ENCODE results near the gene PLCB1. TPM values are rescaled to one million over a fixed set of nuclear protein-coding genes. Genes with fewer than 3 reads are reported as not detected.

The PLCB1 gene
- total RNA-seq, 1 donor from 2014 or later: 37.4 TPM

DNA sequence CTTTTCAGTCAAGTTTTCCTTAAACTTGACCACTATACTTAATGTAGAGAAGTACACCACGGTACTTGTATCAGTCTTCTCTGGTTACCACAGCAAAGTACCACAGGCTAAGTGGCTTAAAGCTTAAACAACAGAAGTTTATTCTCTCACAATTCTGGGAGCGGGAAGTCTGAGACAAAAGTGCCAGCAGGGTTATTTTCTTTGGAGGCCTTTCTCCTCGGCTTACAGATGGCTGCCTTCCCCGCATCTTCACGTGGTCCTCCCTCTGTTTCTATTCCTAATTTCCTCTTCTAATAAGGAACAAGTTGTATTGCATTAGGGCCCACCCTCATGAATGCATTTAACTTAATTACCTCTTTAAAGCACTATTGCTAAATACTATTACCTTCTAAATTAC is 258.0 kb downstream of the PLCB1 start:
- Mint-ChIP-seq H3K27ac (ENCODE audit: unreplicated experiment) (no peak overlapping the region), H3K27me3 (ENCODE audit: unreplicated experiment) (peaks cover 3% of the 10 kb centered on the region), H3K4me1 (ENCODE audit: low read depth, unreplicated experiment) (peaks cover 23% of the 10 kb centered on the region), H3K36me3 (ENCODE audit: unreplicated experiment) (no peaks in the 10 kb centered on the region), H3K4me3 (ENCODE audit: unreplicated experiment) (no peak overlapping the region), H3K9me3 (ENCODE audit: unreplicated experiment) (peaks cover 3% of the 10 kb centered on the region)
- no peak for TF ChIP-seq CTCF (IDR thresholded peaks at IDR 0.05; ENCODE audit: partially characterized antibody, unreplicated experiment)
- DNase-seq: no peak

DNA sequence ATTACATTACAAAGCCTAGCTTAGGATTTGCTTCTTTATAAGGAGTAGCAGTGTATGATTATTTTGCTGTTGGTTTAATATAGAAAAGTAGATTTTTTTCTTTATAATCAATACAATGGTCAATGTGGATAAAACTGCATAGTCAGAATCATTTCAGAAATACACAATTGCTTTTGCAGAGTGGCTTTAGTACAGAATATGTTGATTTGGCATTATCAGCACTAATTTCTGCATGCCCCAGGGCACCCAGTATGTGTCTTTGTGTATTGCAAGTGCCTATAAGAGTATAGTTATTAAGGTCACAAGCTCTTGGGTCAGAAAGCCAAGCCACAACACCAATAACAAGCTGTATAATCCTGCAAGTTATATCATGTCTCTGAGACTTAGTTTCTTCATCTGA is 258.4 kb downstream of the PLCB1 start:
- Mint-ChIP-seq H3K4me3 (ENCODE audit: unreplicated experiment) (no peak overlapping the region), H3K9me3 (ENCODE audit: unreplicated experiment) (peaks cover 3% of the 10 kb centered on the region), H3K27ac (ENCODE audit: unreplicated experiment) (no peak overlapping the region), H3K4me1 (ENCODE audit: low read depth, unreplicated experiment) (peaks cover 23% of the 10 kb centered on the region), H3K36me3 (ENCODE audit: unreplicated experiment) (no peaks in the 10 kb centered on the region), H3K27me3 (ENCODE audit: unreplicated experiment) (peaks cover 3% of the 10 kb centered on the region)
- DNase-seq: no peak
- no peak for TF ChIP-seq CTCF (IDR thresholded peaks at IDR 0.05; ENCODE audit: partially characterized antibody, unreplicated experiment)

DNA sequence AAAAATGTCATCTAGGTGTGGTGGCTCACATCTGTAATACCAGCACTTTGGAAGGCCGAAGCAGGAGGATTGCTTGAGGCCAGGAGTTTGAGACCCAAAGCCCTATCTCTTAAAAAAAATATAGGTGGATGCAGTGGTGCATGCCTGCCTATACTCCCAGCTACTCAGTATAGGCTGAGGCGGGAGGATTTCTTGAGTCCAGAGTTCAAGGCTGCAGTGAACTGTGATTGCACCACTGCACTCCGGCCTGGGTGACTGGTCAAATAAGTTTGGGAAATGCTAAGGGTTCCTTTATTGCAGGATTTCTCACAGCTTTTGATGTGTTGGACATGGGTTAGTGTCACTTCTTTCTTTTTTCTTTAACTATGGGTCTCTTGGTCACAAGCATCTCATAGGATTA is 261.3 kb downstream of the PLCB1 start:
- Mint-ChIP-seq H3K36me3 (ENCODE audit: unreplicated experiment) (no peaks in the 10 kb centered on the region), H3K4me3 (ENCODE audit: unreplicated experiment) (no peak overlapping the region), H3K27me3 (ENCODE audit: unreplicated experiment) (no peaks in the 10 kb centered on the region), H3K27ac (ENCODE audit: unreplicated experiment) (no peak overlapping the region), H3K4me1 (ENCODE audit: low read depth, unreplicated experiment) (peaks cover 3% of the 10 kb centered on the region), H3K9me3 (ENCODE audit: unreplicated experiment) (no peaks in the 10 kb centered on the region)
- no peak for TF ChIP-seq CTCF (IDR thresholded peaks at IDR 0.05; ENCODE audit: partially characterized antibody, unreplicated experiment)
- no peak for DNase-seq

GRCh38 chr20:8394308-8394945 is 262.4 kb downstream of the PLCB1 start:
- H3K4me1 Mint-ChIP-seq (ENCODE audit: low read depth, unreplicated experiment): peaks cover 3% of the 10 kb centered on the region
- no peak overlapping the region for H3K4me3 Mint-ChIP-seq (ENCODE audit: unreplicated experiment)
- no peak for TF ChIP-seq CTCF (IDR thresholded peaks at IDR 0.05; ENCODE audit: partially characterized antibody, unreplicated experiment)
- no peak overlapping the region for H3K27ac Mint-ChIP-seq (ENCODE audit: unreplicated experiment)
- no peak for DNase-seq
- no peaks in the 10 kb centered on the region for H3K9me3 Mint-ChIP-seq (ENCODE audit: unreplicated experiment)
- no peaks in the 10 kb centered on the region for H3K36me3 Mint-ChIP-seq (ENCODE audit: unreplicated experiment)
- H3K27me3 Mint-ChIP-seq (ENCODE audit: unreplicated experiment): no peaks in the 10 kb centered on the region

DNA sequence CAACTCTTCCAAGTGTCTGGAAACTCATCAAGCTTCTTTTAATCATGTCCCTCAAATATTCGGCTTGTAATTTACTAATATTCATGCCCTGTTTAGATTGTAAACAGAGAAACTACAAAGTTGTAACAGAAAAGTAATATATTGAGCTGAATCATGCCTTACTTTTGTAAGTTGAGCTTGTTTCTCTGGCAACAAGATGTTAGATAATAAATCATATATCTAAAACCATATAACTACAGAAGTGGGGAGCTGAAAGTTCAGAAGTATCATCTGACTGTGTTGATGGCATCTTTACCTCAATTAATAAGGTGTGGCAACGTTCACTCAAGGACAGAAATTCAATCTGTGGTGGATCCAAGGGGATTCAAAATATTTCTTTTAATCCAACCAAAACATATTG is 263.9 kb downstream of the PLCB1 start:
- no peak for TF ChIP-seq CTCF (IDR thresholded peaks at IDR 0.05; ENCODE audit: partially characterized antibody, unreplicated experiment)
- Mint-ChIP-seq H3K9me3 (ENCODE audit: unreplicated experiment) (no peaks in the 10 kb centered on the region), H3K27me3 (ENCODE audit: unreplicated experiment) (no peaks in the 10 kb centered on the region), H3K4me1 (ENCODE audit: low read depth, unreplicated experiment) (peaks cover 3% of the 10 kb centered on the region), H3K36me3 (ENCODE audit: unreplicated experiment) (no peaks in the 10 kb centered on the region), H3K4me3 (ENCODE audit: unreplicated experiment) (no peak overlapping the region), H3K27ac (ENCODE audit: unreplicated experiment) (no peak overlapping the region)
- no peak for DNase-seq
